ENCODE data around the gene NR1D1. TPM values are rescaled to one million over a fixed set of nuclear protein-coding genes. Genes with fewer than 3 reads are reported as not detected.

The NR1D1 gene
- total RNA-seq, 1 donor from 2014 or later, result 5.5 TPM

GRCh38 chr17:40076591-40076990, 23.8 kb downstream of the NR1D1 start:
- no peak for TF ChIP-seq CTCF (IDR thresholded peaks at IDR 0.05)
- H3K4me3 Mint-ChIP-seq, result no peak overlapping the region
- ChIA-PET POLR2A (interaction anchor here (1.5 kb wide), 1 partner anchor 19 kb away, joined by 7 read pairs; no protein-coding TSS in a partner anchor), CTCF (interaction anchor here (0.9 to 4.4 kb wide), 9 partner anchors 8 to 529 kb away, joined by 3 to 53 read pairs (median 9); partner anchors contain the start of gene THRA)
- no peak overlapping the region for H3K27ac Mint-ChIP-seq
- DNase-seq (no peak), ATAC-seq (ENCODE audit: low read depth) (no peak)
- H3K4me1 Mint-ChIP-seq, result peaks cover 18% of the 10 kb centered on the region
- H3K27me3 Mint-ChIP-seq, result no peaks in the 10 kb centered on the region
- peaks cover 8% of the 10 kb centered on the region for H3K36me3 Mint-ChIP-seq (ENCODE audit: low read depth)
- no peaks in the 10 kb centered on the region for H3K9me3 Mint-ChIP-seq
- intact Hi-C loops (cut with micrococcal nuclease), result loop anchor here (5.0 kb wide), 1 partner anchor 454 kb away; no protein-coding TSS in a partner anchor

GRCh38 chr17:40075942-40076498, 24.4 kb downstream of the NR1D1 start:
- no peaks in the 10 kb centered on the region for H3K9me3 Mint-ChIP-seq
- no peak for ATAC-seq (ENCODE audit: low read depth)
- peaks cover 8% of the 10 kb centered on the region for H3K36me3 Mint-ChIP-seq (ENCODE audit: low read depth)
- CTCF ChIA-PET, result interaction anchor here (0.8 to 4.4 kb wide), 25 partner anchors 9 to 528 kb away, joined by 3 to 53 read pairs (median 6); partner anchors contain the start of genes MED24, NR1D1, PSMD3 and THRA
- H3K27me3 Mint-ChIP-seq, result no peaks in the 10 kb centered on the region
- no peak overlapping the region for H3K4me3 Mint-ChIP-seq
- DNase-seq, result no peak
- intact Hi-C loops (cut with micrococcal nuclease), result loop anchor here (1.0 to 5.0 kb wide), 5 partner anchors 14 to 454 kb away; partner anchors contain the start of genes MED24 and THRA
- TF ChIP-seq CTCF (IDR thresholded peaks at IDR 0.05), result no peak
- POLR2A ChIA-PET, result interaction anchor here (0.7 to 2.1 kb wide), 11 partner anchors 10 to 55 kb away, joined by 3 to 20 read pairs (median 5); partner anchors contain the start of genes MED24 and THRA
- no peak overlapping the region for H3K27ac Mint-ChIP-seq
- peaks cover 22% of the 10 kb centered on the region for H3K4me1 Mint-ChIP-seq

- Mint-ChIP-seq H3K36me3 (ENCODE audit: low read depth) (peaks cover 8% of the 10 kb centered on the region), H3K27me3 (no peaks in the 10 kb centered on the region), H3K9me3 (no peaks in the 10 kb centered on the region), H3K4me3 (no peak overlapping the region), H3K27ac (peak overlapping the region; percentile 16), H3K4me1 (peaks cover 29% of the 10 kb centered on the region)
- peak; percentile 61 for TF ChIP-seq CTCF (IDR thresholded peaks at IDR 0.05)
- DNase-seq (peak; percentile 52), ATAC-seq (ENCODE audit: low read depth) (peak; percentile 96)
- ChIA-PET CTCF (interaction anchor here (0.7 to 4.4 kb wide), 27 partner anchors 10 to 527 kb away, joined by 3 to 53 read pairs (median 6); partner anchors contain the start of genes MED24, NR1D1, PSMD3 and THRA), POLR2A (interaction anchor here (0.7 to 2.1 kb wide), 12 partner anchors 11 to 55 kb away, joined by 3 to 20 read pairs (median 4); partner anchors contain the start of genes MED24, NR1D1 and THRA)
- intact Hi-C loops (cut with micrococcal nuclease), result loop anchor here (1.0 to 5.0 kb wide), 5 partner anchors 13 to 453 kb away; partner anchors contain the start of genes MED24 and THRA
These were observed 25.0 kb downstream of the NR1D1 start for GRCh38 chr17:40075201-40075941.

- H3K9me3 Mint-ChIP-seq, result no peaks in the 10 kb centered on the region
- TF ChIP-seq CTCF (IDR thresholded peaks at IDR 0.05), result no peak
- no peak for ATAC-seq (ENCODE audit: low read depth)
- ChIA-PET CTCF (interaction anchor here (0.7 to 4.4 kb wide), 16 partner anchors 9 to 202 kb away, joined by 3 to 53 read pairs (median 6); partner anchors contain the start of genes MED24, NR1D1 and THRA), POLR2A (interaction anchor here (1.1 to 2.1 kb wide), 7 partner anchors 11 to 56 kb away, joined by 3 to 20 read pairs (median 5); partner anchors contain the start of genes MED24, NR1D1 and THRA)
- H3K4me1 Mint-ChIP-seq, result peaks cover 34% of the 10 kb centered on the region
- intact Hi-C loops (cut with micrococcal nuclease), result loop anchor here (1.0 to 5.0 kb wide), 5 partner anchors 13 to 453 kb away; partner anchors contain the start of genes MED24 and THRA
- H3K36me3 Mint-ChIP-seq (ENCODE audit: low read depth), result peaks cover 8% of the 10 kb centered on the region
- DNase-seq, result no peak
- peak overlapping the region; percentile 30 for H3K27ac Mint-ChIP-seq
- no peak overlapping the region for H3K4me3 Mint-ChIP-seq
- H3K27me3 Mint-ChIP-seq, result no peaks in the 10 kb centered on the region
These were observed 25.6 kb downstream of the NR1D1 start for GRCh38 chr17:40074871-40075200.

All from activated B cell treated with CpG ODN at 0.5 μM for 24 hours (primary cell).